Upper lobe of right lung (tissue), 1 donor: ENCODE measurements around the gene MDN1. TPM values are rescaled to one million over a fixed set of nuclear protein-coding genes. Genes with fewer than 3 reads are reported as not detected.
"Not testable (repeated sequence)": the region's sequence is repeated elsewhere in the genome, so short reads cannot be mapped to it uniquely, and the experiment has no call there.

Source experiments
- ATAC-seq: fragments of 200-7000 bp; cut with Tn5 transposase; one replicate; pipeline ENCODE4 v1.9.1; 2020; ENCODE audit warnings: mild to moderate bottlenecking, moderate library complexity
- DNase-seq: peaks from one replicate; pipeline ENCODE4 v3.0.0-alpha.2; 2020
- H3K27ac ChIP-seq: fragments of 200-600 bp; one replicate; pipeline ENCODE4 v1.8.0; 2022
- H3K27me3 ChIP-seq: fragments of 200-600 bp; one replicate; pipeline ENCODE4 v1.8.0; 2022; ENCODE audit warnings: mild to moderate bottlenecking
- H3K36me3 ChIP-seq: fragments of 200-600 bp; one replicate; pipeline ENCODE4 v1.8.0; 2022
- H3K4me1 ChIP-seq: fragments of 200-600 bp; one replicate; pipeline ENCODE4 v1.8.0; 2022
- H3K4me3 ChIP-seq: fragments of 200-600 bp; one replicate; pipeline ENCODE4 v1.8.0; 2022; ENCODE audit warnings: mild to moderate bottlenecking
- H3K9me3 ChIP-seq: fragments of 200-600 bp; one replicate; pipeline ENCODE4 v1.8.0; 2022
- CTCF ChIP-seq: fragments of 200-600 bp; IDR thresholded peaks from one replicate; pipeline ENCODE4 v1.8.0; 2022; ENCODE audit warnings: antibody characterized with exemption
- intact Hi-C: fragments of 100-400 bp; cut with DNase I; formaldehyde crosslinking; loops from one replicate; pipeline ENCODE4 v1.11.0; 2022
- total RNA-seq: library from RNA; stranded (reverse); fragmentation: NEBNext Ultra II Directional; extraction: Animal tissue kit (Norgen Biotek cat#: 25700); gene quantifications from one replicate; pipeline ENCODE4 v1.2.1, GENCODE V29; 2021
- donor health status: DM: no; HTN: yes; CAD: no; lungs with severe emphysema.

Gene MDN1
- total RNA-seq, 1 donor from 2014 or later: 35.1 TPM

GRCh38 chr6:89749918-89750317, 69.7 kb downstream of the MDN1 start:
- intact Hi-C loops: no loop called here
- no peak for TF ChIP-seq CTCF

GRCh38 chr6:89745716-89746115, 73.9 kb downstream of the MDN1 start:
- H3K27ac ChIP-seq: no peak overlapping the region
- H3K4me3 ChIP-seq: no peak overlapping the region
- no peak for TF ChIP-seq CTCF
- ATAC-seq (no peak), DNase-seq (no peak)
- no peaks in the 10 kb centered on the region for H3K4me1 ChIP-seq
- no peaks in the 10 kb centered on the region for H3K9me3 ChIP-seq
- no peaks in the 10 kb centered on the region for H3K27me3 ChIP-seq
- peaks cover 66% of the 10 kb centered on the region for H3K36me3 ChIP-seq
- intact Hi-C loops: no loop called here

More at GRCh38 chr6:89749918-89750317, 69.7 kb downstream of the MDN1 start:
- Histone ChIP-seq H3K4me3 (no peak overlapping the region), H3K9me3 (no peaks in the 10 kb centered on the region), H3K27ac (no peak overlapping the region), H3K36me3 (peaks cover 78% of the 10 kb centered on the region), H3K27me3 (no peaks in the 10 kb centered on the region), H3K4me1 (no peaks in the 10 kb centered on the region)
- ATAC-seq (no peak), DNase-seq (no peak)

- peaks cover 66% of the 10 kb centered on the region for H3K36me3 ChIP-seq
- no peak overlapping the region for H3K4me3 ChIP-seq
- no peak for ATAC-seq
- DNase-seq: no peak
- H3K9me3 ChIP-seq: no peaks in the 10 kb centered on the region
- intact Hi-C loops: no loop called here
- H3K27ac ChIP-seq: no peak overlapping the region
- H3K27me3 ChIP-seq: no peaks in the 10 kb centered on the region
- TF ChIP-seq CTCF: no peak
- H3K4me1 ChIP-seq: no peaks in the 10 kb centered on the region
Measured at GRCh38 chr6:89745096-89745495, 74.5 kb downstream of the MDN1 start.

- TF ChIP-seq CTCF: no peak
- H3K9me3 ChIP-seq: no peaks in the 10 kb centered on the region
- DNase-seq (no peak), ATAC-seq (no peak)
- intact Hi-C loops: no loop called here
- H3K27me3 ChIP-seq: no peaks in the 10 kb centered on the region
- H3K4me3 ChIP-seq: no peak overlapping the region
- no peak overlapping the region for H3K27ac ChIP-seq
- peaks cover 61% of the 10 kb centered on the region for H3K36me3 ChIP-seq
- no peaks in the 10 kb centered on the region for H3K4me1 ChIP-seq
Measured at GRCh38 chr6:89736893-89737292, 82.7 kb downstream of the MDN1 start.

- no peak overlapping the region for H3K4me3 ChIP-seq
- no peaks in the 10 kb centered on the region for H3K4me1 ChIP-seq
- no peak for TF ChIP-seq CTCF
- peaks cover 69% of the 10 kb centered on the region for H3K36me3 ChIP-seq
- H3K27ac ChIP-seq: no peak overlapping the region
- intact Hi-C loops: no loop called here
- H3K27me3 ChIP-seq: no peaks in the 10 kb centered on the region
- DNase-seq (no peak), ATAC-seq (no peak)
- no peaks in the 10 kb centered on the region for H3K9me3 ChIP-seq
Measured at GRCh38 chr6:89734526-89734925, 85.1 kb downstream of the MDN1 start.

- DNase-seq (no peak), ATAC-seq (peak; percentile 87)
- H3K4me1 ChIP-seq: no peaks in the 10 kb centered on the region
- no peak for TF ChIP-seq CTCF
- H3K9me3 ChIP-seq: no peaks in the 10 kb centered on the region
- H3K27ac ChIP-seq: no peak overlapping the region
- H3K36me3 ChIP-seq: peaks cover 72% of the 10 kb centered on the region
- no peaks in the 10 kb centered on the region for H3K27me3 ChIP-seq
- intact Hi-C loops: no loop called here
- no peak overlapping the region for H3K4me3 ChIP-seq
Measured at GRCh38 chr6:89731924-89732567, 87.5 kb downstream of the MDN1 start.

GRCh38 chr6:89731262-89731661, 88.3 kb downstream of the MDN1 start:
- H3K9me3 ChIP-seq, DNase-seq, ATAC-seq, H3K27ac ChIP-seq, H3K4me3 ChIP-seq, H3K27me3 ChIP-seq, intact Hi-C loops, H3K4me1 ChIP-seq: not testable (repeated sequence)
- peaks cover 72% of the 10 kb centered on the region for H3K36me3 ChIP-seq
